Measurements from ENCODE around the gene SAP30L.
A peak's percentile ranks its signal among the peaks of the same experiment; 100 is the strongest.

The SAP30L gene

GRCh38 chr5:154474396-154475334 lies 28.9 kb downstream of the SAP30L start:
- H3K4me3 ChIP-seq (ENCODE audit: control insufficient read depth, low read depth, low read length), result no peak overlapping the region
- no peak for TF ChIP-seq CTCF (conservative IDR thresholded peaks at IDR 0.05; ENCODE audit: control insufficient read depth, insufficient read depth, low read depth, low read length)
- no peak for DNase-seq (ENCODE audit: low read depth)

- no peak for TF ChIP-seq CTCF (conservative IDR thresholded peaks at IDR 0.05; ENCODE audit: control insufficient read depth, insufficient read depth, low read depth, low read length)
- no peak overlapping the region for H3K4me3 ChIP-seq (ENCODE audit: control insufficient read depth, low read depth, low read length)
- DNase-seq (ENCODE audit: low read depth), result no peak
Observed at GRCh38 chr5:154475591-154476353, 30.0 kb downstream of the SAP30L start.

- H3K4me3 ChIP-seq (ENCODE audit: control insufficient read depth, low read depth, low read length), result no peak overlapping the region
- TF ChIP-seq CTCF (conservative IDR thresholded peaks at IDR 0.05; ENCODE audit: control insufficient read depth, insufficient read depth, low read depth, low read length), result no peak
- no peak for DNase-seq (ENCODE audit: low read depth)
Observed at GRCh38 chr5:154476354-154477205, 30.8 kb downstream of the SAP30L start.

- peak; percentile 19 for DNase-seq (ENCODE audit: low read depth)
- peak overlapping the region; percentile 4 for H3K4me3 ChIP-seq (ENCODE audit: control insufficient read depth, low read depth, low read length)
- no peak for TF ChIP-seq CTCF (conservative IDR thresholded peaks at IDR 0.05; ENCODE audit: control insufficient read depth, insufficient read depth, low read depth, low read length)
Observed at GRCh38 chr5:154477382-154478223, 31.8 kb downstream of the SAP30L start.

GRCh38 chr5:154478224-154478565 lies 32.4 kb downstream of the SAP30L start, which contains the start of gene HAND1:
Gene HAND1 (minus strand): TSS chr5:154478227. CDS start chr5:154478008, 219 bp downstream.
- peak within 1 kb of the TSS; percentile 4 for H3K4me3 ChIP-seq (ENCODE audit: control insufficient read depth, low read depth, low read length)
- DNase-seq (ENCODE audit: low read depth), result peak; percentile 21
- TF ChIP-seq CTCF (conservative IDR thresholded peaks at IDR 0.05; ENCODE audit: control insufficient read depth, insufficient read depth, low read depth, low read length), result no peak

Measured in fibroblast of mammary gland (primary cell).